ENCODE results near the gene LSAMP. TPM values are rescaled to one million over a fixed set of nuclear protein-coding genes. Genes with fewer than 3 reads are reported as not detected.

LSAMP gene
- total and polyA plus RNA-seq, 2 of the 8 experiments (the other 6 are each of a cell fraction or from before 2014, with no cell fraction given): 1.8 to 5.7 TPM

GRCh38 chr3:115982108-115982507 is 463.2 kb downstream of the LSAMP start:
- Histone ChIP-seq H3K4me1 (replicated peaks in 1 of 4; ENCODE audit: control insufficient read depth in 3 of 4, insufficient read depth in 4 of 4, low read length in 3 of 4) (peaks cover 0 to 9% (median 6%) of the 10 kb centered on the region in 4 experiments; a peak in 3 of 7 replicates), H4K5ac (ENCODE audit: insufficient read length, low read depth, low read length) (no peak overlapping the region), H3K36me3 (ENCODE audit: control insufficient read depth in 2 of 4, insufficient read depth in 4 of 4, low read length in 3 of 4) (no peaks in the 10 kb centered on the region), H3K27ac (ENCODE audit: low read depth, low read length) (no peak overlapping the region), H2BK12ac (ENCODE audit: low read depth, low read length) (no peak overlapping the region), H3K9me3 (ENCODE audit: insufficient read depth in 2 of 2, low read depth in 1 of 2, low read length in 1 of 2) (no peaks in the 10 kb centered on the region), H2AK5ac (ENCODE audit: low read depth, low read length) (no peak overlapping the region), H2AFZ (ENCODE audit: low read length) (no peak overlapping the region), H2BK5ac (ENCODE audit: low read depth, low read length) (no peak overlapping the region), H2BK120ac (replicated peaks; ENCODE audit: low read depth, low read length) (no peak overlapping the region), H3K9ac (replicated peaks in 1 of 4; ENCODE audit: extremely low read depth in 1 of 4, low read depth in 3 of 4, low read length in 3 of 4) (no peak overlapping the region), H3K14ac (ENCODE audit: insufficient read length) (no peak overlapping the region), H2BK15ac (ENCODE audit: low read length) (no peak overlapping the region), H3K27me3 (replicated peaks in 1 of 4; ENCODE audit: control insufficient read depth in 3 of 4, extremely low read depth in 1 of 4, insufficient read depth in 3 of 4, low read length in 3 of 4) (no peaks in the 10 kb centered on the region), H3K79me2 (ENCODE audit: control insufficient read depth in 1 of 2, insufficient read depth in 2 of 2, low read length in 2 of 2) (no peaks in the 10 kb centered on the region), H3K4me3 (ENCODE audit: extremely low read depth in 1 of 4, insufficient read depth in 2 of 4, low read depth in 3 of 4, low read length in 4 of 4) (no peak overlapping the region), H3K4me2 (ENCODE audit: insufficient read depth in 1 of 2, low read depth in 2 of 2, low read length in 2 of 2) (no peak overlapping the region), H2BK20ac (ENCODE audit: low read length) (no peak overlapping the region), H3K18ac (ENCODE audit: extremely low read depth, low read length) (no peak overlapping the region), H3K56ac (replicated peaks; ENCODE audit: insufficient read length, low read depth, low read length) (no peak overlapping the region), H3K4ac (replicated peaks; ENCODE audit: insufficient read length, low read depth, low read length) (no peak overlapping the region), H3K23ac (ENCODE audit: insufficient read length) (no peak overlapping the region), H4K91ac (replicated peaks; ENCODE audit: insufficient read length, low read length) (no peak overlapping the region), H3K79me1 (ENCODE audit: low read depth, low read length) (no peaks in the 10 kb centered on the region), H3K23me2 (ENCODE audit: low read depth, low read length) (no peaks in the 10 kb centered on the region), H4K20me1 (replicated peaks in 1 of 2; ENCODE audit: control insufficient read depth in 1 of 2, insufficient read depth in 2 of 2, low read length in 2 of 2) (no peaks in the 10 kb centered on the region), H4K8ac (ENCODE audit: extremely low read depth, insufficient read depth, low read length) (no peak overlapping the region)
- no peak for FAIRE-seq
- WGBS, 2 experiments (ENCODE audit: extremely low coverage in 1 of 2, insufficient coverage in 1 of 2, insufficient read length in 1 of 2, insufficient replicate concordance in 2 of 2, low coverage in 1 of 2, low lambda C conversion rate in 2 of 2, missing lambda C conversion rate in 1 of 2): 89% methylated on average over 3 of the region's 3 CpGs; no CpG with 5 or more reads in 1 of the 2 experiments
- CTCF ChIA-PET (ENCODE audit: partially characterized antibody): no interaction called here
- POLR2A ChIA-PET (ENCODE audit: partially characterized antibody): no interaction called here
- no peak for DNase-seq (ENCODE audit: low read depth in 1 of 2, low spot score in 2 of 2)
- TF ChIP-seq CBX8 (IDR thresholded peaks at IDR 0.05; ENCODE audit: borderline replicate concordance, low read depth, low read length) (no peak), SIX5 (IDR thresholded peaks at IDR 0.05; ENCODE audit: low read depth, low read length) (no peak), FOSL1 (IDR thresholded peaks at IDR 0.05; ENCODE audit: insufficient read depth, low read depth, low read length) (no peak), E2F6 (IDR thresholded peaks at IDR 0.05) (no peak), KDM5A (IDR thresholded peaks at IDR 0.05; ENCODE audit: low read length) (no peak), NANOG (IDR thresholded peaks at IDR 0.05; ENCODE audit: insufficient read depth, low read depth, low read length, poor library complexity, severe bottlenecking) (no peak), TCF12 (IDR thresholded peaks at IDR 0.05; ENCODE audit: low read depth, low read length) (no peak), TAF1 (IDR thresholded peaks at IDR 0.05; ENCODE audit: low read depth, low read length) (no peak), ZNF274 (IDR thresholded peaks at IDR 0.05; ENCODE audit: borderline replicate concordance, extremely low read depth, low read length) (no peak), RFX5 (IDR thresholded peaks at IDR 0.05; ENCODE audit: borderline replicate concordance, low read depth, low read length) (no peak), GABPA (IDR thresholded peaks at IDR 0.05; ENCODE audit: borderline replicate concordance, insufficient read depth, low read length) (no peak), CREB1 (IDR thresholded peaks at IDR 0.05) (no peak), SP1 (IDR thresholded peaks at IDR 0.05; ENCODE audit: low read depth, low read length) (no peak), EP300 (IDR thresholded peaks at IDR 0.05; ENCODE audit: borderline replicate concordance in 1 of 2, low read depth in 2 of 2, low read length in 2 of 2) (no peak)
- TF ChIP-seq, protein P1, sequence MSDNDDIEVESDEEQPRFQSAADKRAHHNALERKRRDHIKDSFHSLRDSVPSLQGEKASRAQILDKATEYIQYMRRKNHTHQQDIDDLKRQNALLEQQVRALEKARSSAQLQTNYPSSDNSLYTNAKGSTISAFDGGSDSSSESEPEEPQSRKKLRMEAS (IDR thresholded peaks at IDR 0.05): no peak

All from H1 (cell line).